ENCODE data around the gene NACC2.

DNA sequence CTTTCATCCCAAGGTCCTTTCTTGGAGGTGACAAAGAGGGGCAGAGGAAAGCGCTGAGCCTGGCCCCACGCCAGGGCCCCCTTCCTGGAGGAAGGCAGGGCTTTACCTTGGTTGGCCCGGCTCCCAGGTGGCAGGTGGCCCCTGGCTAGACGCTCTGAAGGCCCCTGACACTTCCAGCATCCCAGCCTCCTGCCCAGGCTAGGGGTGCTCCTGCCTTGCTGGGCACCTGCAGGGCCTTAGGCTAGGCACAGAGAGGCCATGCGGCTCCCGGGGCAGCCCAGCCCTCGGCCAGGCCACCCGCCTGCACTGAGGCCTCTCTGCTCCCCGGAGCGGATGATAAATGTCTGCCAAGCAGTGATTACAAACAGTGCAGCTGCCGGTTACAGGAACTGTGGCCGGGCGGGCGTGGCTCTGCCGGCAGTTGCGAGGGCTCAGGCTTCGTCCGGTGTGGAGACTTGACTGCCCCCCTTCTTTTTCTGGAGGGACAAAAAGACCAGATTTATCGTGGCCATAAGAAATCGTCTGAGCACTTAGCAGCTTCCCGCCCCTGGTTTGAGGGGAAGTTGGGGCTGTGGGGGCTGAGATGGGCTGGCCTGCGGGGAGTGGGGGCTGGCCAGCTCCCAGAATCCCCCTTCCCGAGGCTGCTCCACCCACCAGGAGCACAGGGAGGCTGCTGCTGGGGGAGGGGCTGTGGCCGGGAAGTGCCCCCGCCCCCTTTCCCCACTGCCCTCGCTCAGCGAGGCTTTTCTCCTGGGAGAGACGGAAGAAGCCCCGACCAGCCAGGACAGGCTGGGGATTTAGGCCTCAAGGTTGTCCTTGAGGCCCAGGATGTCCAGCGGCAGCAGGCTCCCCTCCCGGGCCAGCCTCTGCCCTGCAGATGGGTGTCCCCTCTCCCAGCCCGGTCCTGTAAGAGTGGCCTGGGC is 102.3 kb downstream of the NACC2 start:
- TF ChIP-seq POLR2A (IDR thresholded peaks at IDR 0.05), result no peak
- TF ChIP-seq, protein P1, sequence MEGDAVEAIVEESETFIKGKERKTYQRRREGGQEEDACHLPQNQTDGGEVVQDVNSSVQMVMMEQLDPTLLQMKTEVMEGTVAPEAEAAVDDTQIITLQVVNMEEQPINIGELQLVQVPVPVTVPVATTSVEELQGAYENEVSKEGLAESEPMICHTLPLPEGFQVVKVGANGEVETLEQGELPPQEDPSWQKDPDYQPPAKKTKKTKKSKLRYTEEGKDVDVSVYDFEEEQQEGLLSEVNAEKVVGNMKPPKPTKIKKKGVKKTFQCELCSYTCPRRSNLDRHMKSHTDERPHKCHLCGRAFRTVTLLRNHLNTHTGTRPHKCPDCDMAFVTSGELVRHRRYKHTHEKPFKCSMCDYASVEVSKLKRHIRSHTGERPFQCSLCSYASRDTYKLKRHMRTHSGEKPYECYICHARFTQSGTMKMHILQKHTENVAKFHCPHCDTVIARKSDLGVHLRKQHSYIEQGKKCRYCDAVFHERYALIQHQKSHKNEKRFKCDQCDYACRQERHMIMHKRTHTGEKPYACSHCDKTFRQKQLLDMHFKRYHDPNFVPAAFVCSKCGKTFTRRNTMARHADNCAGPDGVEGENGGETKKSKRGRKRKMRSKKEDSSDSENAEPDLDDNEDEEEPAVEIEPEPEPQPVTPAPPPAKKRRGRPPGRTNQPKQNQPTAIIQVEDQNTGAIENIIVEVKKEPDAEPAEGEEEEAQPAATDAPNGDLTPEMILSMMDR (IDR thresholded peaks at IDR 0.05), result no peak
- TF ChIP-seq POLR2AphosphoS5 (IDR thresholded peaks at IDR 0.05), result peak; percentile 48 to 84 (median 55)
- TF ChIP-seq EP300 (IDR thresholded peaks at IDR 0.05), result no peak
